NCI-H510A treated with DMSO at 0.1 percent for 48 hours (cell line): ENCODE data around the gene PXT1.

Experiments used
- DNase-seq: peaks from one replicate; lab custom pipeline; 2025; lab: John Stamatoyannopoulos, UW

Gene PXT1

GRCh38 chr6:36387440-36388303, 55.0 kb downstream of the PXT1 start, which contains the start of gene ETV7:
TSS of gene ETV7 (minus strand) at chr6:36387669. CDS start at chr6:36387541, 128 bp downstream.
- peak; percentile 52 for DNase-seq

- peak; percentile 37 for DNase-seq
These were observed 55.9 kb downstream of the PXT1 start for GRCh38 chr6:36386495-36387439.

- no peak for DNase-seq
These were observed 58.6 kb downstream of the PXT1 start for GRCh38 chr6:36384095-36384494.

- no peak for DNase-seq
These were observed 59.0 kb downstream of the PXT1 start for GRCh38 chr6:36383606-36384005.

- DNase-seq: no peak
These were observed 59.7 kb downstream of the PXT1 start for GRCh38 chr6:36382976-36383375.

- DNase-seq: no peak
These were observed 60.9 kb downstream of the PXT1 start for GRCh38 chr6:36381502-36382389.

GRCh38 chr6:36380166-36380565, 62.5 kb downstream of the PXT1 start:
- DNase-seq: no peak

- no peak for DNase-seq
These were observed 63.7 kb downstream of the PXT1 start for GRCh38 chr6:36378936-36379335.

GRCh38 chr6:36378243-36378920, 64.3 kb downstream of the PXT1 start:
- DNase-seq: no peak

- DNase-seq: no peak
These were observed 65.1 kb downstream of the PXT1 start for GRCh38 chr6:36377594-36377993.

- no peak for DNase-seq
These were observed 65.9 kb downstream of the PXT1 start for GRCh38 chr6:36376742-36377141.

GRCh38 chr6:36376183-36376582, 66.5 kb downstream of the PXT1 start:
- no peak for DNase-seq

- no peak for DNase-seq
These were observed 67.0 kb downstream of the PXT1 start for GRCh38 chr6:36375644-36376155.

GRCh38 chr6:36374972-36375371, 67.7 kb downstream of the PXT1 start:
- DNase-seq: no peak

GRCh38 chr6:36374194-36374593, 68.5 kb downstream of the PXT1 start:
- DNase-seq: no peak

- DNase-seq: no peak
These were observed 69.2 kb downstream of the PXT1 start for GRCh38 chr6:36373368-36374019.

GRCh38 chr6:36372088-36372487, 70.6 kb downstream of the PXT1 start:
- no peak for DNase-seq

- no peak for DNase-seq
These were observed 71.4 kb downstream of the PXT1 start for GRCh38 chr6:36371211-36371610.

GRCh38 chr6:36370638-36371037, 72.0 kb downstream of the PXT1 start:
- DNase-seq: no peak
